ENCODE data around the gene RALGPS1. TPM values are rescaled to one million over a fixed set of nuclear protein-coding genes. Genes with fewer than 3 reads are reported as not detected.

The RALGPS1 gene
- total RNA-seq, 2 experiments from 2014 or later, result 14.1 to 14.4 TPM

DNA sequence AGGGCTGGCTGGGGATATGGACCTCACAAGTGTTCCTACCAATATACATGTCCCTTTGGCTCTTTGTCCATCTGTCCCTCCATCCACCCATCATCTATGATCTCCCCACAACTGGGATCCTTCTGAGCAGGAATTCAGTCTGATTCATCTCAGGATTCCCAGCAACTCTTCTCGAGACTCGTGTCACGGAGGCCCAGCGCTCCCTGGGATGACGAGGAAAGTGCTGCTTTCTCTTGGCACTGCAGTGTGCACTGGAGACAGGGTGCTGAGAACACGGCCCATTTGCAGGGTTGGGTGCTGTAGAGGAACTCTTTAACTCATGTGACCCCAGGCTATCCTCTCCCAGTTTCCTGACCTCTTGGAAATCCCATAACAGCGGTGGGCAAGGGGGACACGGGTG lies 135.0 kb downstream of the RALGPS1 start:
- H3K4me3 ChIP-seq (ENCODE audit: low read depth, low read length, poor library complexity, severe bottlenecking), result no peak overlapping the region
- intact Hi-C loops (cut with micrococcal nuclease; ENCODE audit: unreplicated experiment), result no loop called here
- no peaks in the 10 kb centered on the region for H3K9me3 ChIP-seq (ENCODE audit: low read length)
- no peak overlapping the region for H2AFZ ChIP-seq (ENCODE audit: low read length)
- H3K4me1 ChIP-seq (ENCODE audit: insufficient read depth, low read length, poor library complexity, severe bottlenecking), result no peaks in the 10 kb centered on the region
- ChIA-PET POLR2A (no interaction called here), CTCF (ENCODE audit: unreplicated experiment) (no interaction called here)
- no peak for TF ChIP-seq EZH2phosphoT487 (IDR thresholded peaks at IDR 0.05; ENCODE audit: borderline replicate concordance, low read depth, low read length)
- TF ChIP-seq, protein P1, sequence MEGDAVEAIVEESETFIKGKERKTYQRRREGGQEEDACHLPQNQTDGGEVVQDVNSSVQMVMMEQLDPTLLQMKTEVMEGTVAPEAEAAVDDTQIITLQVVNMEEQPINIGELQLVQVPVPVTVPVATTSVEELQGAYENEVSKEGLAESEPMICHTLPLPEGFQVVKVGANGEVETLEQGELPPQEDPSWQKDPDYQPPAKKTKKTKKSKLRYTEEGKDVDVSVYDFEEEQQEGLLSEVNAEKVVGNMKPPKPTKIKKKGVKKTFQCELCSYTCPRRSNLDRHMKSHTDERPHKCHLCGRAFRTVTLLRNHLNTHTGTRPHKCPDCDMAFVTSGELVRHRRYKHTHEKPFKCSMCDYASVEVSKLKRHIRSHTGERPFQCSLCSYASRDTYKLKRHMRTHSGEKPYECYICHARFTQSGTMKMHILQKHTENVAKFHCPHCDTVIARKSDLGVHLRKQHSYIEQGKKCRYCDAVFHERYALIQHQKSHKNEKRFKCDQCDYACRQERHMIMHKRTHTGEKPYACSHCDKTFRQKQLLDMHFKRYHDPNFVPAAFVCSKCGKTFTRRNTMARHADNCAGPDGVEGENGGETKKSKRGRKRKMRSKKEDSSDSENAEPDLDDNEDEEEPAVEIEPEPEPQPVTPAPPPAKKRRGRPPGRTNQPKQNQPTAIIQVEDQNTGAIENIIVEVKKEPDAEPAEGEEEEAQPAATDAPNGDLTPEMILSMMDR (conservative IDR thresholded peaks at IDR 0.05; ENCODE audit: low read length), result no peak
- BruUV-seq (replicated peaks), result no TSS peak
- no peaks in the 10 kb centered on the region for H3K79me2 ChIP-seq (ENCODE audit: insufficient read depth, low read depth, low read length)
- H3K9me2 ChIP-seq (ENCODE audit: insufficient read depth, low read length), result no peaks in the 10 kb centered on the region
- no peak overlapping the region for H3K4me2 ChIP-seq (ENCODE audit: low read length)
- no peak for DNase-seq (ENCODE audit: low spot score)
- H3K36me3 ChIP-seq (ENCODE audit: insufficient read depth, low read length), result no peaks in the 10 kb centered on the region
- H3K27ac ChIP-seq (ENCODE audit: low read depth, low read length, poor library complexity, severe bottlenecking), result no peak overlapping the region
- no peaks in the 10 kb centered on the region for H4K20me1 ChIP-seq (ENCODE audit: insufficient read depth, low read length)

DNA sequence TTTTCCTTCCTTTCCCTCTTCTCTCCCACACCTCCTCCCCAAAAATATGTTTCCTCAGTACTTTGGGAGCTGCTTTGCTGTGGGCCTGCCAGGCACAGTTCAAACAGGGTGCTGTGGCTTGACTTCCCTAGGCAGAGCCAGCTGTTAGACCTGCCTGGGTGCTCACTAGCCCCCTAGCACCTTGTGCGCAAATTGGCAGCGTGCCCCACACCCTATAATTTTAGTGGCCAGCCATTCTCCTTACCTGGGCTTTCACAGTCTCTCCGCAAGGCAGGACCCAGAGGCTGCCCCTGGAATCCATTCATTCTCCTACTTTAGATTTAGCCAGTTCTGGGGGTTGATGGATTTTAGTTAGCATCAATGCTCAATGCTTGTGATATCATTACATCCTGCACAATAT lies 135.6 kb downstream of the RALGPS1 start:
- H3K36me3 ChIP-seq (ENCODE audit: insufficient read depth, low read length), result no peaks in the 10 kb centered on the region
- POLR2A ChIA-PET, result no interaction called here
- no peaks in the 10 kb centered on the region for H3K79me2 ChIP-seq (ENCODE audit: insufficient read depth, low read depth, low read length)
- TF ChIP-seq EZH2phosphoT487 (IDR thresholded peaks at IDR 0.05; ENCODE audit: borderline replicate concordance, low read depth, low read length), result no peak
- TF ChIP-seq, protein P1 (conservative IDR thresholded peaks at IDR 0.05; ENCODE audit: low read length), result no peak
- CTCF ChIA-PET (ENCODE audit: unreplicated experiment), result no interaction called here
- no peaks in the 10 kb centered on the region for H4K20me1 ChIP-seq (ENCODE audit: insufficient read depth, low read length)
- no peaks in the 10 kb centered on the region for H3K9me3 ChIP-seq (ENCODE audit: low read length)
- H3K4me2 ChIP-seq (ENCODE audit: low read length), result no peak overlapping the region
- no TSS peak for BruUV-seq (replicated peaks)
- intact Hi-C loops (cut with micrococcal nuclease; ENCODE audit: unreplicated experiment), result no loop called here
- no peak overlapping the region for H3K27ac ChIP-seq (ENCODE audit: low read depth, low read length, poor library complexity, severe bottlenecking)
- H3K9me2 ChIP-seq (ENCODE audit: insufficient read depth, low read length), result no peaks in the 10 kb centered on the region
- no peaks in the 10 kb centered on the region for H3K4me1 ChIP-seq (ENCODE audit: insufficient read depth, low read length, poor library complexity, severe bottlenecking)
- H2AFZ ChIP-seq (ENCODE audit: low read length), result no peak overlapping the region
- H3K4me3 ChIP-seq (ENCODE audit: low read depth, low read length, poor library complexity, severe bottlenecking), result no peak overlapping the region
- DNase-seq (ENCODE audit: low spot score), result no peak

DNA sequence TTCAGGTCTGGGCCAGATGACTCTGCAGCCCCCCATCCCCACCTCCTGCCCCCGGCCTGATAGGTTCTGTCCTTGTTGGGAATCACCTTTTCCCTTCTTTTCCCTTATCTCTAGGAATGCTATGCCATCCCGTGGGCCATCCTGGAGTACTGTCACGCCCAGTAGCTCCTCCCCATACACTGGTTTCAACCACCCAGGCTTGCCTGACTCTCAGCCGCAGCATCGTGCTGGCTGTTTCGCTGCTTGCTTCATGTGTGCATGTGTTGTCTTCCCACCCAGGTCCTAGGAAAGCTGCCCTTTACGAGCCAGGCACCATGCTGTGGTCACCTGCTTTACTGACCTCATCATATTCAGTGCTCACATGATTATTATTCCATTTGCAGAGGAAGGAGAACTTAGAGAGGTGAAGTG lies 136.0 kb downstream of the RALGPS1 start:
- CTCF ChIA-PET (ENCODE audit: unreplicated experiment), result no interaction called here
- no peak overlapping the region for H3K4me3 ChIP-seq (ENCODE audit: low read depth, low read length, poor library complexity, severe bottlenecking)
- no peaks in the 10 kb centered on the region for H3K4me1 ChIP-seq (ENCODE audit: insufficient read depth, low read length, poor library complexity, severe bottlenecking)
- no peaks in the 10 kb centered on the region for H4K20me1 ChIP-seq (ENCODE audit: insufficient read depth, low read length)
- no peak overlapping the region for H2AFZ ChIP-seq (ENCODE audit: low read length)
- H3K36me3 ChIP-seq (ENCODE audit: insufficient read depth, low read length), result no peaks in the 10 kb centered on the region
- POLR2A ChIA-PET, result no interaction called here
- no peaks in the 10 kb centered on the region for H3K9me3 ChIP-seq (ENCODE audit: low read length)
- intact Hi-C loops (cut with micrococcal nuclease; ENCODE audit: unreplicated experiment), result no loop called here
- DNase-seq (ENCODE audit: low spot score), result no peak
- no peaks in the 10 kb centered on the region for H3K79me2 ChIP-seq (ENCODE audit: insufficient read depth, low read depth, low read length)
- H3K9me2 ChIP-seq (ENCODE audit: insufficient read depth, low read length), result no peaks in the 10 kb centered on the region
- H3K27ac ChIP-seq (ENCODE audit: low read depth, low read length, poor library complexity, severe bottlenecking), result no peak overlapping the region
- BruUV-seq (replicated peaks), result no TSS peak
- no peak overlapping the region for H3K4me2 ChIP-seq (ENCODE audit: low read length)
- TF ChIP-seq, protein P1 (conservative IDR thresholded peaks at IDR 0.05; ENCODE audit: low read length), result no peak
- no peak for TF ChIP-seq EZH2phosphoT487 (IDR thresholded peaks at IDR 0.05; ENCODE audit: borderline replicate concordance, low read depth, low read length)

Measured in OCI-LY7 (cell line).